ENCODE data around the gene WDR82.

Gene WDR82

DNA sequence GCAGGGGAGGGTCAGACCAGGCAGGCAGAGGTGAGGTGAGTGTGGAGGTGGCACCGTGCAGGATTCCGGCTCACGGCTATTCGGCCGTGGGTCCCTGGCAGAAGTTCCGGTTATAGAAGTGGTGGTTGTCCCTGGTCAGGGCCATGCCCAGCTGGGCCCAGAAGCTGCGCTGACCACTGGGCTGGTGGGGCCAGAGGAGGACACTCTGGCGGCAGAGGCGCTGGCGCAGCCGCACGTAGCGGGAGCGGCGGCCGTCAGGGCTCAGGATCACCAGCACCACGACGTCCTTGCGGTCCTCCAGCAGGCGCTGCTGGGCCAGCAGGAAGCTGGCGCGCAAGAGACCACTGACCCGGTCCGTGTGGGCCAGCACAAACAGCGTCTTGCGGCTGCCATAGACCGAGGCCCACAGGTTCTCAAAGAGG is 57.3 kb downstream of the WDR82 start:
- DNase-seq: no peak

DNA sequence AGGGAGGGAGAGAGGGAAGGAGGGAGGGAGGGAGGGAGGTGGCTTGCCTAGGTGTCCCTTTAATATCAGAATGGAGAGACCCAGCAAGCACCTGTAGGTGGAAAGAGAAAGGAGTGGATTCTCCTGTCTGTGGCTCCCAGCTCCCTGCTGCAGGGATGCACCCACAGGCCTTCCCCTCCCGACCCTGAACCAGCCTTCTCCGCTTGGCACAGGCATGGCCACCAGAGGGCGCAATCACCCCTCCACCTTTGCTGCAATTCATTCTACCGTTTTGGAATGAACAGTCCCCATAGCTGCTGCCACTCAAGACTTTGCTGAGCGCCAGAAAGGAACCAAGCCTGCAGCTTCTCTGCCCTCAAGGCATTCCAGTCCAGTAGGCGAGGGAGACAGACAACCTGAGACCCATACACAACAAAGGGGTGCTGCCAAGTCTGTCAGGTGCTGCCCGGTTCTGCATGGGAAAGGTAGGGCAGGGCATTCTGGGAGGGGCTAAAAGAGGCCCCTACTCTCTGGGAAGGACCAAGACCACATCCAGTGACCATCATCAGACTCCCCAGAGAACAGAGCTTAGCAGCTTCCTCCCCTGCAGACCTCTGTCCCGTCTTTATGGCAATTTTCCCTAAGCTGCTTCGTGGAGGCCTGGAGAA is 57.9 kb downstream of the WDR82 start:
- DNase-seq: no peak

DNA sequence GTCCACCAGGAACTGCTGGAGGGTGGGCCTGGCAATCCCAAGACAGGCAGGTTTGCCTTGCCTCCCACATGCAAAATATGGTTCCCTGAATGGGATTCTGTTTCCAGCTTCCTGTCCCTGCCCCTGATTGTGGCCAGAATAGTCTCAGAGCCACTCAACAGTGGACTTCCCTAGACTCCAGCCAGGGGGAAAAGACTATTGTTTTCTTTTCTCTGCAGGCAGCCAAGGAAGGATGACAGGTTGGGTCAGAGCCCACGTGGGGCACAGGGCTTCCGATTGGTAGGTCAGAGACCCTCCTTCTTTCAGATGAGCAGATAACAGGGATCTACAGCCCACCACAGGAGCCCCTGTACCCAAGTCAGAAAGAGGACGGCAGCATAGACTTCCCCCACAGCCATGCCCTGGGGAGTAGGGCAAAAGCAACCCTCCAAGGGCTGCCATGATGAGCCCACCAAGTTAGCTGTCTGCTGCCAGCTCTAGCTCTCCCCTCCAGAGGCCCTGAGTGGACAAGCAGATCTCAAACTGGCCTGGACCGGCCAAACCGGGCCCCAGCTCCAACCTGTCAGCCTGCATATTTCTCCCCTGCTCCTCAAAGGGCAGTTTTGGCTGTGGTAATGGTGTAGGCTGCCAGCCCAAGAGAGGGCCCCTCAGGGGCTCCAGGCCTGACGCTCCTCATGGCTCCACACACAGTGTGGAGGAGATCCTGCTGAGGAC is 59.4 kb downstream of the WDR82 start:
- no peak for DNase-seq

DNA sequence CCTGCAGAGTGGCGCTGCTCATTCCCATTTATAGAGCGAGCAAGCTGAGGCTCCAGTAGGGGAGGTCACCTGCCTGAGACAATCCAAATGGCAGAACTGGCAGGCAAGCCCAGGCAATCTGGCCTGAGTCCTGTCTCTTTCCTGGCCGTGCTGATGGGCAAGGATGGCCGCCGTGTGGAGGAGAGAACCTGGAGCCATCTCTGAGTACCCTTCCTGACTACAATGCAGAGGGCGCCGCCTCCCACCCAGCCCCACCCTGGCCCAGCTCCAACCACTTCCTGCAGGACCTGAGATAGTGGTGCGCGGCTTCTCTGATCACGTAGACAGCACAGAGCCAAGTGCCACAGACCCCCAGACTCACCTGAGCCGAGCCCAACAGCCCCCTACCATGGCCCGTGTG is 60.0 kb downstream of the WDR82 start:
- no peak for DNase-seq

GRCh38 chr3:52218026-52218425 is 60.4 kb downstream of the WDR82 start:
- DNase-seq: no peak

GRCh38 chr3:52217409-52217805 is 61.0 kb downstream of the WDR82 start:
- DNase-seq: no peak

DNA sequence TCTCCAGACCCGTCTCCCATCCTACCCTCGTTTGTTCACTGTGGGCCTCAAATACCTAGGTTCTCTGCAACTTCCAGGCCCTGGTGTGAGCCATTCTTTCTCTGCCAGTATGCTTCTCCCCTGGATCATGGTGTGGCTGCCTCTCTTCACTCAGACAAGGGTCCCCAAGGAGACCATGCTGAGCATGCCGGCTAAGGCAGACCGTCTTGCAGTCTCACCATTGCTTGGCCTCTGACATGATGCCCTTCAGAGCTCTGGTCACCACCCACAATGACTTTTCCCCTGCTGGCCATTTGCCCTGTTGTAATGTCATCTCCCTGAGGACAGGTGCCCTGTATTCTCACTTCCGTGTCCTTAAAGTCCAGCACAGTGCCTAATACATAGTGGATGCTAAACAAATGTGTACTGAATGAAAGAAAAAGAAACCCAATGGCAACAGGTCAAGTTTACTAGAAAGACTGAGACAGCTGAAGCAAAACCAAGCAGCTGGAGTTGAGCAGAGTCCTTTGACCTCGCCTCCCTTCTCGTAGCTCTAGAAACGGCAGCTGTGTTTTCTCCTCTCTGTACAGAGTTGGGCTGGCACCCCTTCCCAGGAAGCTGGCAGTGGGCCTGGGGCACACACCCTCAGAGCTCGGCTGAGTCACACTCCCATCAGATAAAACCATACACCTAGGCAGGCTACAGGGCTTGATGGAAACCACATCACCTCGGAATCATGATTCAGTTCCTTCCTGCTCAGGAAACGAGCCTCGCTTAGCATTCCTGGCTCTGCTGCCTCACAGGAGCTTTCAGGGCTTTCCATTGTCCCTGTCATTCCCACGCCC is 61.7 kb downstream of the WDR82 start:
- no peak for DNase-seq

DNA sequence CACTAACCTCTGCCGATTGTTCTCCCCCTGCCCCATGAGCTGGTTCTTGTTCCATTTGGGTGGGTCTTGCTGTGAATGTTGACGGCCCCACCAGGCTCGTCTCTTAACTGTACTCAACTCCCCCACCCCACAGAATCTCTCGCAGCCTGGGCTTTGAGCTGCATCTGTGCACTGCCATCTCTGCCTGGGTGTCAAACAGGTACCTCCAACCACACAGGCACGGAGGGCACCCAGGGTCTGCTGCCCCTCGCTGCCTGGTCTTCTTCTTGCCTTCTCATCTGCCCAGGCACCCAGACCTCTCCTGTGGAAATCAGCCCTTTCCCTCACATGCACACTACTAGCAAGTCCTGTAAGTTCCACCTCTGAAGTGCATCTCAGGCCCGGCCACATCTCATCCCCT is 63.1 kb downstream of the WDR82 start:
- no peak for DNase-seq

DNA sequence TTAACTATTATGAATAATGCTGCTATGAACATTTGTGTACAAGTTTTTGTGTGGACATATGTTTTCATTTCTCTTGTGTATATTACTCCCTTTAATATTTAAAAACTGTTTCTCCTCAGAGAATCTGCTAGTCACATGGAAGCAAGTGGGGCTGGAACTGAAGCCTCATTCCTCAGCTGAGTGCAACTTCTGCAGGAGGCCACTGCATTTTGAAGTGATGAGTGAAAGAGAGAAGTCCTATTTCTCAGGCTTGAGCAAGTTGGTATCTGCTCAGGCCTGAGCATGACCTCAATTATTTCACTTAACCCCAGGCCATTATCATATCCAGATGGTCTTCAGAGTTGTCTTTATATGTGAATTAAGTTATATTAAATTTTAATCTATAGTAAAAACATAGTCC is 64.5 kb downstream of the WDR82 start:
- DNase-seq: no peak

DNA sequence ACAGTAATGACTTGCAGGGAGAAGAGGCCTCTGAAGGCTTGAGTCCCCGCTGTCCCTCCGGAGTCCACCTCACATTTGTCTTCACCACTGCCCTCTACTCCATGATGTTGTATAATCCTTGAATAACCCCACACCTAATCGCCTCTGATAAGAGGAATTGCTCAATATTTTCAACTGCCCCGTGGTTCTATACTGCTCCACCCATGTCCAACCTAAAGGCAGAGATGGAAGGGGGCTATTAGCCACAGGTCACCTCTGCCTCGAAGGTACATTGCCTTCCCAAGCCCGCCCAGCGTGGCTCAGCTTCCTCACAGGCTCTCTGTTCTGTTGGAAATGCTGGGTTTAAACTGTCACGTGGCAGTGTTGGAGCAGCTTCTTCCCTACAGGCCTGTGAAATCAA is 65.4 kb downstream of the WDR82 start:
- DNase-seq: no peak

GRCh38 chr3:52211268-52211891 is 67.1 kb downstream of the WDR82 start:
- no peak for DNase-seq

- DNase-seq: no peak
Observed at GRCh38 chr3:52210550-52211046, 67.9 kb downstream of the WDR82 start.

DNA sequence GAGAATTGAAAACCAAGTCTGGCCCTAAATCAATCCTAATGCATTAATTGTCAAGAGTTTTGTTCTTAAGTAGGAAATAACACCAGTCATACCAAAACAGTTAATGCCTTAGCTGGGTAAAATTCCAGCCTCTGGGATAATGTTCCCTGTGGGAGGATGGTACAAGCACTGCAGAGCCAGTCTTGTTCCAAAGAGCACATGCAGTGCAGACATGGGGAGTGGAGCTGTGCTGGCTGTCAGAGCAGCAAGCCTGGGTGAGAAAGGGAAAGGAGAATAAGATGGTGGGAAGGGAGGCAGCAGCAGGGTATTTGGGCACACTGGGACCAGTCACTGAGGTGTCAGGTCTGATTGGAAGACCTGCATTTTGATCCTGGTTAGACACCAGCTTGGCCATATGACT is 68.4 kb downstream of the WDR82 start:
- DNase-seq: no peak

GRCh38 chr3:52208556-52208955 is 69.9 kb downstream of the WDR82 start:
- no peak for DNase-seq

DNA sequence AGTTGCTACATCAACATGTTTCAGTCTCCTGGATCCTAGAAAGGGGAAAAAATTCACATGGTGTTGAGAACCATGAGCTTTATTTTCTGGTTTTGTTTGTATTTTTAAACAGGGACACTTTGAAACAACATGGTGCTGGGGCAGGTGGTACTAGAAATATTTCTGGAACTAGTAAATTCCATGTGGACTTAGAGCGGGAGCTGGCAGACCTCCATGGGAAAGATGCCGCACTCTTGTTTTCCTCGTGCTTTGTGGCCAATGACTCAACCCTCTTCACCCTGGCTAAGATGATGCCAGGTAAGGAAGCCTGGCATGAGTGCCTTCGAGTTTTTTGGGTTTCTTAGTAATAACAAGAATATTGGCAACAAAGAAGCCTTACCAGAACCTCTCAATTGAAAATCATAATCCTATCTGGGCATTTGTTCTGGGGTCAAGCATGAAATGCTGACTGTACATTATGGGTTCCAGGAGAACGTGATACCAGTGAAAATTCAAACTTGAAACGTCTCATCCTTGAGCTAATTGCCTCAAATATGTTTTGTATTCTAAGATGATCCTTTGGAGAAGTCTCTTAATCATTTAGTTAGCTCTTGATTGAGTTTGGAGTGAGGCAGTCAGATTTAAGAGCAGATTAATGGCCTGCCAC is 72.6 kb downstream of the WDR82 start:
- DNase-seq: no peak
